HL-60/S4 treated with retinoic acid at 250 ng/mL for 4 days and 3 days (cell line): ENCODE results near the gene PLRG1.
"Not testable (repeated sequence)": the region's sequence is repeated elsewhere in the genome, so short reads cannot be mapped to it uniquely, and the experiment has no call there.

Experiments used
- in situ Hi-C: fragments of 300-500 bp; cut with MboI; formaldehyde crosslinking; loops from 2 replicates; pipeline ENCODE4 v1.7.0; 2022; ENCODE audit warnings: low sequenced_read_pairs

Gene PLRG1

GRCh38 chr4:154549894-154550790 is at the start of gene PLRG1:
PLRG1 (minus strand) TSS chr4:154550400; CDS start chr4:154550308, 92 bp downstream.
- in situ Hi-C loops, result no loop called here

DNA sequence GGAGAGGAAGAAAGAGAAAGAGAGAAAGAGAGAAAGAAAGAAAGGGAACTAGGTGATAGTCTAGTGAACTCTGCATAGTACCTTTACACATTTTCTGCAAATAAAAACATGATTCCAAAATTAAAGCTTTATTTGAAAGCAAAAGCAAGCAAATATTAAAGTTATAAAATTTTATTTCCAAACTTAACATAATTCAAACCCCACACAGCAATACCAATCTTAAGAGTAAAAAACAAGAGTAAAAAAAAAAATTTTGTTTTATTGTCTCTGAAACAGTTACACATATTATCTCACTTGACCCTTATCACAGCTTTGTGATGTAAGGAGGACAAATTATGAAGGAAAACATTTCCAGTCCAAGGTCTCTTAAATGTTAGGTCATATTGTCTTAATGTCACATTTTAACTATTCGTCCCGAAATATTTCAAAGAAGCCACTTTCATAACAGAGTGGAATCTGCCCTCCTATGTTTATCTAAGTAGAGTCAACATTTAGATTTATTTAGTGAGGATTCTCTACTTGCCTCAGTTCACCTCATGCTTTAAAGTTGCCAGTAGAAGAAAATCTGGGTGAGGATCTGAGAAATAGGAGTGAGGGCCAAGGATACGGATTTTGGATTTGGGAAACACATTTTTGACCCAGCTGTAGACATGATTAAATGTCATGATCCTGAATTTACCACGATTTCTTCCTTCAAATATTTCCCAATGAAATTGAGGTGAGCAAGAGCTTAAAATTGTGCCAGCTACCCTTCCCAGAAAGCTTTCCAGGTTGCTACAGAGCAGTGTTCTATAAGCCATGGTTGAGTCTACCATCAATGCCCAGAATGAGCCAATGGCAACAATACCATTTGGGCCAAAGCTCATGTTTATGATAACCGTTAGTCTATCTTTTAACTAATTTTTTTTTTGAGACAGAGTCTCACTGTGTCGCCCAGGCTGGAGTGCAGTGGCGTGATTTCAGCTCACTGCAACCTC is 47.9 kb upstream of the PLRG1 start:
- in situ Hi-C loops, result no loop called here

- in situ Hi-C loops, result not testable (repeated sequence)
Measured at GRCh38 chr4:154597281-154597680, 47.1 kb upstream of the PLRG1 start.

DNA sequence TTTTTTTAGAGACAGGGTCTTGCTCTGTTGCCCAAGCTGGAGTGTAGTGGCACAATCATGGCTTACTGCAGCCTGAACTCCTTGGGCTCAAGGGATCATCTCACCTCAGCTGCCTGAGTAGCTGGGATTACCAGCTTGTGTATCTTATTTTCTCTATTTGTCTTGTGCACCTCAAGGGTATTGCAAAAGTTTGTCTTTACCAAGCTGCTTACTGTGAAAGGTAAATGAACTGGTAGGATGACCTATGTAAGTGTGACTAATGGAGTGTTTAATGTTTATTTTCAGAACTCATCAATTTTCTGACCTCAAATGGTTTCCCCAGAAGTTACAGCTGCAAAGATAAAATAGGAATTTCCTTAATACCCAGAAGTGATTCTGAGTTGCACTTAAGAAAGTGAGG is 45.6 kb upstream of the PLRG1 start:
- in situ Hi-C loops, result no loop called here

DNA sequence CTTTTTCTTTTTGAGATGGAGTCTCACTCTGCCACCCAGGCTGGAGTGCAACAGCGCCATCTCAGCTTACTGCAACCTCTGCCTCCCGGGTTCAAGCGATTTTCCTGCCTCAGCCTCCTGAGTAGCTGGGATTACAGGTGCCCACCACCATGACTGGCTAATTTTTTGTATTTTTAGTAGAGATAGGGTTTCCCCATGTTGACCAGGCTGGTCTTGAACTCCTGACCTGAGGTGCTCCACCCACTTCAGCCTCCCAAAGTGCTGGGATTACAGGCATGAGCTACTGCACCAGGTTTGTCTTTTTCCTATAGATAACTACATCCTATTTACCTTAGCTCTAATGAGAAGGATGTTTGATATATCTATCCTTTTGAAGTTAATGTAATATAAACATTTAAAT is 44.1 kb upstream of the PLRG1 start:
- in situ Hi-C loops, result not testable (repeated sequence)

DNA sequence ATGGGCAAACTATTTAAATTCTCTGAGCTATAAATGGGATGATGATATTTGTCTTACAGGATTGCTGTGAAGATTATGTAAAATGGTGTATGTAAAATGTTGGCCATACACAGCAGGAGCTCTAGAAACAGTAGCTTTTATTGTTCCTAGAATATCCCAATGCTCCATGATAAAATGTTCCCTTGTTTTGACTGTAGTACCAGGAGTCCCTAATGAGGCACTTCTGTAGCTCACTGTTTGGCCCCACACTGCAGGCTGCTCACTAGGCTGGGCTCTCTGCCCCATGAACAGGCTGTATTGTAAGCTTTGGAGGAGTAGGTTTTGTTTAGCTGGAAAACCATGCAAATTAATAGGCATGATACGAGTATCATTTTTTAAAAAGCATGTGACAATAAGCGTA is 43.7 kb upstream of the PLRG1 start:
- in situ Hi-C loops, result no loop called here

GRCh38 chr4:154591890-154592289 is 41.7 kb upstream of the PLRG1 start:
- in situ Hi-C loops, result no loop called here

GRCh38 chr4:154590329-154591006 is 40.3 kb upstream of the PLRG1 start, which contains the start of gene FGA:
FGA (minus strand) TSS chr4:154590742; CDS start chr4:154590687, 55 bp downstream.
- in situ Hi-C loops, result no loop called here

DNA sequence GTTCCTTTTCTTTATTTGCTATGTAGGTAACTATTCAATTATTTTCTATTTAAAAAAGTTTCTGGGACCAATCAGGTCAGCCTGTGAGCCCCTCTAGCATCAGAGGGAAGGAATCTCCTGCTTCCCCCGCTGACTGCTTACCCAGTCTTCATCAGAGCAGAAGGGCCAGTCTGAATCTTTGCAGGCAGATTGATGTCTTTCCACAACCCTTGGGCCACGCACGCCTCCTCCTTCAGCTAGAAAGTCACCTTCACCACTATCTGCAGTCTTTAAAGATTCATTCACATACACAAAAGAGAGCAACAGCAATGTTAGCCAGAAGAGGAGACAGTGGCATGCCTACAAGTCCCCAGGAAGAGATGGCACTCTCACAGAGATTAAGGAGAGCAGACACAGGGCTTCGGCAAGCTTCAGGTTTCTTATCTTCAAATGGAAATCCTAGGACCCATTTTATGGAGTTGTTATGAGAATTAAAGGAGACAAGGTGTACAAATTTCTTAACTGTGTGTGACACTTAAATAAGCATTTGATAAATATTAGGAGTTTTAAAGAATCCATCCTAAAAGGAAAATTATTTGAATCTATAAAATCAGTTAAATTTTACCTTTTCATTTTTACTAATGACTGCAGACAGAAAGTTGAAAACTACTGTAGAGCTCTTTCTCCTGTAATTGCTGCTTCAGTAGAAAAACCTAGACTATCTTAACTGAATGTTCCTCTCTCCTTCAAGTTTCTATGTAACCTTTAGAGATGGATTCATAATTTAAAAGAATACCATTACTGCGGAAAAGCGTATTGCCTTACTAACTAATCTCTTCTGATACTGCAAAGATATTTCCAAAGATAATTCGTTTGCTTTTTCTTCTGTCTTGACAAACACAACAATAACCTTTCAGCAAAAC is 39.3 kb upstream of the PLRG1 start:
- in situ Hi-C loops, result no loop called here

DNA sequence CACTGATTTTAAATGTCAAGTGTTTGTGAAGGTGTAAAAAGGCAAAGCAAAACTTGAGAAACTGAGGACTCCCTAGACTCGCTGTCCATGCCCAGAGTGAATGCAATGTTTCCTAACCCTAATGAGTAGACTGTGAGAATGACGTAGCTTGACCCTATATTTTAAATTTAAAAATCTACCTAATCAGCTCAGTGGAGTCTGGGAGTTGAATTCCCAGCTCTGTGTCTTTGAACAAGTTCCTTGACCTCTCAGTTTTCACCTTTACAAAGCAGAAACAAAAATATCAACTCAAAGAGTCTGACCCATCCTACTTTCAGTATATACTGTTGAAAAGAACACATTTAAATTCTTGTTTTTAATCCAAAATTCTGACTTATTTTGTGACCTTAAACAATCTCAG is 38.0 kb upstream of the PLRG1 start:
- in situ Hi-C loops, result no loop called here

GRCh38 chr4:154586296-154587033 is 36.3 kb upstream of the PLRG1 start:
- in situ Hi-C loops, result no loop called here

DNA sequence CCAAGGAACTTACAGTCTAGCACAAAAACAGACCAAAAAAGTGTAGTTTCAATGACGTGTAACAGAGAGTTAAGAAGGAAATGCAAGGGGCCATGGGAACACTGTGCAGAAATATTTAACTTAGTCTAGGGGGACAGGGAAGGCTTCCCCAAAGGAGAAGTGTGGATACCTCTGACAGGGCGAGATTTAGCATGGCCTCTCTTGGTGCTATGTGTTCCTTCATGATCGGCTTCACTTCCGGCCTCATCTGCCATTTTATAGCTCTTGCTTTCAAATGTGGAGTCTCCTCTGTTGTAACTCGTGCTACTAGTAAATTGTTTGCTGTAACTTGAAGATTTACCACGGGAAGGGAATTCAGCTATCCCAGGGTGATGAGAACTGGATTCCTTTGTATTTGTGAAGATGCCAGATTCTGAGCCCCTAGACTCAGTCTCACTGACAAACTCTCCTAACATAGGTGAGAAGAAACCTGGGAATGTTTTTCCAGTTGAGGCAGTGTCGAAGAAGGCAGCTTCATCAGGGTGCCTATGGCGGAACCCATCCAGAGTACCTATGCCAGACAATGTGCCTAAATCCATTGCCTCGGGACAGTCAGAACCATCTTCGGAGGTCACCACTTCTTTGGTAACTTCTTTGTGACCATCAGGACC is 35.3 kb upstream of the PLRG1 start:
- in situ Hi-C loops, result no loop called here

- in situ Hi-C loops, result no loop called here
Measured at GRCh38 chr4:154584259-154584658, 34.1 kb upstream of the PLRG1 start.

DNA sequence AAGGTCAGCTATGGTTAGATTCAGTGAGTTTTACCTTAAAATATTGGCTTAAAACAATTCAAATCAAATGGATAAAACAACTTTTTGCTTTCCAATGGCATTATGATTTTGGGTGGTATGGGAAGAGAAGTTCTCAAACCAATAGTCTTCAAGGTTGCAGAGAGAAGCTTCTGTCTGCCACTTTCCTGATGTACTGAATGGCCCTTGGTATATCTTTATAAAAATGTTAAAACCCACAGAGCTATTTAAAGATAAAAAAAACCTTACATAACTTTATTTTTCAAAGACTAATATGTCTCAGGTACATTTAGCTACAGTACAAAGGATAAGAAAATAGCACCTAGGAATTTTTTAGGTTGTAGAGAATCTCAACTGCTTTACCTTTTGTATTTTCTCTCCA is 33.5 kb upstream of the PLRG1 start:
- in situ Hi-C loops, result no loop called here

DNA sequence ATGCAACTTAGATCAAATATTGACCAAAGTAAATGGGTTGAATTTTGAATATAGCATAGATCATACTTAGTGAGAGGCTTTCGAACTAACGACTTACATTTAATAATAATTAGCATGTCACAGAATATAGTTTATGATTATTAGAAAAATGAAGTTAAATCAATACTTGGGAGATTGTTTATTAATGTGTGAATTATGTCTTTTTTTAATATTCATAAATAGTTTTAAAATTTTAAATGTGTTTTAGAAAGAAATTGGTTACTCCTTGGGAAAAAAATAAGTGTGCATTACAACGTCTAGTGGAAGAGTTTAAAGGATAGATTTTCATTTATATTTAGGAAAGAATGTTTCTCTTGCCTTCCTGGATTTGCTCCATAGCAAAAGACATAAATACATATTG is 33.0 kb upstream of the PLRG1 start:
- in situ Hi-C loops, result no loop called here

GRCh38 chr4:154582723-154583122 is 32.5 kb upstream of the PLRG1 start:
- in situ Hi-C loops, result no loop called here

DNA sequence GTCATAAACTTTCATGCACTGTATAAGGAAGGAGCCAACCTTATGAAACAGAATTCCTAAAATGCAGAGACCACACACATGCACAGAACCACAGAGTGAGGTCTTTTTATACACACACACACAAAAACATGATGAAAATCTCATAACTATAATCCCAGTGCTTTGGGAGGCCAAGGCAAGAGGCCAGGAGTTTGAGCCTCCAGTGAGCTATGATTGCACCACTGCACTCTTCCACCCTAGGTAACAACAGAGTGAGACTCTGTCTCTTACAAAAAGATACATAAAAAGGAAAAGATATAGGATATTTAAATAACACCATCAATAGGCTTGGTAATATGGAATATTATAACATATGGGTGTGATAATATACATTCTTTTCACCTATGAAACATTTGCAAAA is 29.7 kb upstream of the PLRG1 start:
- in situ Hi-C loops, result no loop called here

GRCh38 chr4:154578919-154579318 is 28.7 kb upstream of the PLRG1 start:
- in situ Hi-C loops, result no loop called here

GRCh38 chr4:154577324-154577723 is 27.1 kb upstream of the PLRG1 start:
- in situ Hi-C loops, result no loop called here
